Glutamatergic neuron (in vitro differentiated cells): Measurements from ENCODE around the gene NRTN. TPM values are rescaled to one million over a fixed set of nuclear protein-coding genes. Genes with fewer than 3 reads are reported as not detected.

Experiments used
- DNase-seq: peaks from one replicate; pipeline ENCODE4 v3.0.0; 2022
- H3K27ac Mint-ChIP-seq: one replicate; pipeline ENCODE4 v1.8.0; 2020; ENCODE audit warnings: mild to moderate bottlenecking, mixed read lengths, inconsistent platforms; ENCODE audit not compliant: unreplicated experiment
- H3K27me3 Mint-ChIP-seq: one replicate; pipeline ENCODE4 v1.8.0; 2020; ENCODE audit warnings: mild to moderate bottlenecking, moderate library complexity, mixed read lengths, inconsistent platforms; ENCODE audit not compliant: unreplicated experiment
- H3K36me3 Mint-ChIP-seq: one replicate; pipeline ENCODE4 v1.8.0; 2020; ENCODE audit warnings: mild to moderate bottlenecking, mixed read lengths, inconsistent platforms; ENCODE audit not compliant: unreplicated experiment
- H3K4me1 Mint-ChIP-seq: one replicate; pipeline ENCODE4 v1.8.0; 2020; ENCODE audit warnings: mild to moderate bottlenecking, low read depth, mixed read lengths, inconsistent platforms; ENCODE audit not compliant: unreplicated experiment
- H3K4me3 Mint-ChIP-seq: one replicate; pipeline ENCODE4 v1.8.0; 2020; ENCODE audit warnings: mild to moderate bottlenecking, mixed read lengths, inconsistent platforms; ENCODE audit not compliant: unreplicated experiment
- H3K9me3 Mint-ChIP-seq: one replicate; pipeline ENCODE4 v1.8.0; 2020; ENCODE audit warnings: mild to moderate bottlenecking, moderate library complexity, mixed read lengths, inconsistent platforms; ENCODE audit not compliant: unreplicated experiment
- CTCF ChIP-seq: fragments of 200-600 bp; sonication (generic); IDR thresholded peaks from one replicate; pipeline ENCODE4 v1.5.0; 2021; ENCODE audit not compliant: partially characterized antibody, unreplicated experiment
- total RNA-seq: library from RNA; stranded (reverse); fragmentation: NEBNext Ultra II Directional; extraction: Animal tissue kit (Norgen Biotek cat#: 25700); gene quantifications from one replicate; pipeline ENCODE4 v1.2.1, GENCODE V29; 2021; ENCODE audit not compliant: unreplicated experiment

The NRTN gene
- total RNA-seq, 1 donor from 2014 or later = 1.2 TPM

GRCh38 chr19:5789886-5790558 lies 14.8 kb upstream of the NRTN start:
- peak overlapping the region; percentile 100 for H3K4me3 Mint-ChIP-seq
- H3K36me3 Mint-ChIP-seq = peaks cover 5% of the 10 kb centered on the region
- peak overlapping the region; percentile 99 for H3K27ac Mint-ChIP-seq
- TF ChIP-seq CTCF = no peak
- peaks cover 15% of the 10 kb centered on the region for H3K27me3 Mint-ChIP-seq
- no peak for DNase-seq
- peaks cover 5% of the 10 kb centered on the region for H3K4me1 Mint-ChIP-seq
- peaks cover 12% of the 10 kb centered on the region for H3K9me3 Mint-ChIP-seq

- Mint-ChIP-seq H3K4me1 (peaks cover 5% of the 10 kb centered on the region), H3K27me3 (peaks cover 15% of the 10 kb centered on the region), H3K4me3 (peak within 1 kb of the TSS; percentile 100), H3K27ac (peak within 1 kb of the TSS; percentile 99), H3K9me3 (peaks cover 12% of the 10 kb centered on the region), H3K36me3 (peaks cover 5% of the 10 kb centered on the region)
- peak; percentile 98 for DNase-seq
- no peak for TF ChIP-seq CTCF
These were observed 14.0 kb upstream of the NRTN start, which contains the start of gene DUS3L for GRCh38 chr19:5790559-5791520. Gene DUS3L (minus strand): TSS chr19:5791163. CDS start chr19:5791141, 22 bp downstream.

- peaks cover 5% of the 10 kb centered on the region for H3K36me3 Mint-ChIP-seq
- DNase-seq = no peak
- H3K27ac Mint-ChIP-seq = peak overlapping the region; percentile 33
- H3K9me3 Mint-ChIP-seq = peaks cover 12% of the 10 kb centered on the region
- peaks cover 13% of the 10 kb centered on the region for H3K27me3 Mint-ChIP-seq
- H3K4me3 Mint-ChIP-seq = no peak overlapping the region
- H3K4me1 Mint-ChIP-seq = peaks cover 5% of the 10 kb centered on the region
- TF ChIP-seq CTCF = no peak
These were observed 12.6 kb upstream of the NRTN start for GRCh38 chr19:5792224-5792623.

GRCh38 chr19:5793188-5793587 lies 11.7 kb upstream of the NRTN start:
- DNase-seq = no peak
- H3K36me3 Mint-ChIP-seq = peaks cover 5% of the 10 kb centered on the region
- H3K4me3 Mint-ChIP-seq = no peak overlapping the region
- H3K27ac Mint-ChIP-seq = peak overlapping the region; percentile 1
- TF ChIP-seq CTCF = no peak
- H3K4me1 Mint-ChIP-seq = peaks cover 5% of the 10 kb centered on the region
- peaks cover 13% of the 10 kb centered on the region for H3K27me3 Mint-ChIP-seq
- H3K9me3 Mint-ChIP-seq = peaks cover 12% of the 10 kb centered on the region
